Activated CD8-positive, alpha-beta memory T cell treated with anti-CD3 and anti-CD28 coated beads for 1 hour (primary cell): ENCODE measurements around the gene PRKG1.

Experiments
- DNase-seq, 2 donors: peaks; one replicate each; pipeline ENCODE4 v3.0.0-alpha.2; 2020; ENCODE audit warnings: low read depth in 1 of 2; ENCODE audit errors: extremely low read depth in 1 of 2

PRKG1 gene

DNA sequence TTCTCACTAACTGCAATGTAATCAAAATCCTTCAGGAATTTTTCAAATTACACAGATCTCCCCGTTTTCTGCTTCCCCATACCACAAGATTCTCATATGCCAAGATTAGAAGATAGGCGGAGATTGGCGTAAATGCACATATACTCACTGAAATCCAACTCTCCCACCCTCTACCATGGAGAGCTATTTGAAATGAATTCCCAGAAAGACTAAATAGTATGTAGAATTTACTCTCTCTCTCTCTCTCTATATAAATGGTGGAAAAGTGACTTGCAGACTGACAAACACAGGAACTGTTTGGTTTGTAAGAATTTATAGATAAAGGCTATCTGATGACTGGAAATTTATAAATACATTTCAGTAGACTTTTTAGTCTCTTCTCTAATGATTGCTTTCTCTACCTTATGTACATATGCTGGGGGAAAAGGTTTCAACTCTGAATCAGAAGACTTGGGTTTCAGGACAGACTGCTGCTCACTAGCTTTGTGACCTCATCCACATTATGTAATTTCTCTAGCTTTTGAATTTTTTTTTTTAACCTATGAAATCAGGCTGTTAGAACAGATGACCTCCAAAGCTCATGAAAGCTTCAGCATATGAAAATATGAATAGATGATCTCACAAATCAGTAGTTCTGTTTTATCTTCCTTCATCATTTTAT is 692.9 kb downstream of the PRKG1 start:
- no peak for DNase-seq

DNA sequence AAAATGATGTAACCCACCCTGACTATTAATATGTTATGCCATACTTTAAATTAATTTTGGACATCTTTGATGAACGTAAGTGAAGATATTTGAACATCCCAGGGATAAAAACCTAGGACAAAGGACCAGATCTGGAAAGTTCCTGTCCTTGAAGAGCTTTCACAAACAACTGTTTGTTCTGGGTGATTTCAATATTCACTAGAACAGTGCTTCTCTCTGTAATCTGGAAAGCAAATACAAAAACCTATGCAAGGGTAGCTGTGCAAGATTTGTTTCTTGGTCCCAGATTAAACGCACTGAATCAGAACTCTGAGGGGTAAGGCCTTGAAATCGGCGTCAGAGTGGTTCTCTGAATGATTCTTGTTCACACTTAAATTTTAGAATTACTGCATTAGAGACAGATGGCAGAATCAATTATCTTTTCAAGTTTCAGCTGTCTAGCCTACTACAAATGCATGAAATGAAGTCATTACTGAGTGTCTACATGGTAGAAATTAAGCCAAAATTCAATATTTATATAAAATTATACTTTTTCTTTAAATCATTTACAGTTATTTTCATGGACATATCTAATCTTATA is 694.7 kb downstream of the PRKG1 start:
- no peak for DNase-seq

DNA sequence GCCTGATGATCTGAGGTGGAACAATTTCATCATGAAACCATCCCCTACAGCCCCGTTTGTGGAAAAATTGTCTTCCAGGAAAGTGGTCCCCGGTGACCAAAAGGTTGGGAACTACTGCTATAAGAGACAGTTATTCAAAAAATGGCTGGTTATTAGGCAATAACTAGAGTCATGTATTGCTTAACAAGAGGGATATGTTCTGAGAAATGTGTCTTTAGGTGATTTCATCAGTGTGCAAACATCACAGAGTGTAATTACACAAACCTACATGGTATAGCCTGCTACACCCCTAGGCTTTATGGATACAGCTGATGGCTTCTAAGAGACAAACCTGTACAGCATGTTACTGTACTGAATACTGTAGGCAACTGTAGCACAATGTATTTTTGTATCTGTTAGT is 696.4 kb downstream of the PRKG1 start:
- DNase-seq, result no peak

DNA sequence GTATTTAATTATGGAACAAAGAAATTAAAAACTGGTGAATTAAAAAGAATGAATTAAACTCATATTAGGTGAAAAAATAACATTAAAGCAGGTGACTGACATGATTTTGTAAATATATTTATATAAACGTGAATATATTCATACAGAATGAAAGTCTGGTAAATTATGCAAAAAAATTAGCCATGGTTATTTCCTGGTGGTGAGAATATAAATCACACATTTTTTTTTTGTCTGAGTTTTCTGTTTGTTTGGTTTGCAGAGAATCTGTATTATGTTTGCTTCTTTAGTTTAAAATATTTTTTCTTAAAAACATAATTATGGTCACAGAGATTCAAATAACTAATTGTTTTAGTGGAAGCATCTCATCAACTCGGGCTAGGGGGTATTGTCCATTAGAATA is 698.1 kb downstream of the PRKG1 start:
- DNase-seq, result no peak

DNA sequence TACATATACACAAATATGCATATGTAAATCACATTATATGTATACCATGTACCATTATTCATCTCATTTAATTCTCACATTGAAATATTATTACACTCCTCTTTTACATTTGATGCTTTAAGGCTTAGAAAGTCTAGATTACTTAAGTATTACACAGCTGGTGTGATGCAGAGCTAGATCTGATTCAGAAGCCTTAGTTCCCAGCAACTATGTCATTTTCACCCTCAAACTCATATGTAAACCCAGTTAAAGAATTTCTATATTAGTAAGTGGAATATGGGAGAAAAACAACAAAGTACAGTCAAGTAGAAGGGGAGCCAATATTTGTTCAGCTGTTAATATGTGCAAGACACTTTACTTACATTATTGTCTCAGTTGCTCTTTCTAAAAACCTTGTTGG is 699.4 kb downstream of the PRKG1 start:
- no peak for DNase-seq

DNA sequence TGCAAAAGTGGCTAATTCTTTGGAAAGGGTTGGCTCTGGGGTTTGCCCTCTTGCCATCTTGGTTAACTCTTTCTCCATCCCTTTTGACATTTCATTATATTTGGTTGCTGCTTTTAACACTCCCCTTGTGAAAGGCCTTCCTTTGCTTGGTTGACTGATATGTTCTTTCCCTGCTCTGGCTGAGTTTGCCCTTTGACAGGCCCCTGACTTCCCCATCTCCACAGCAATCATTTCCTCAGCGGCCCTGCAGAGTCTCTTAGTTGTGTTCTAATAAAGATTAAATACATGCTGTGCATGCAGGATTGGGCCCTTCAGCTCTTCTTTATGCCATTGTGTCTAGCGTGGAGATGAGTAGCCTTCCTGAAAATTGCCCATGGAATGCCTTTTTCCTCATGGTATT is 709.7 kb downstream of the PRKG1 start:
- DNase-seq, result no peak

DNA sequence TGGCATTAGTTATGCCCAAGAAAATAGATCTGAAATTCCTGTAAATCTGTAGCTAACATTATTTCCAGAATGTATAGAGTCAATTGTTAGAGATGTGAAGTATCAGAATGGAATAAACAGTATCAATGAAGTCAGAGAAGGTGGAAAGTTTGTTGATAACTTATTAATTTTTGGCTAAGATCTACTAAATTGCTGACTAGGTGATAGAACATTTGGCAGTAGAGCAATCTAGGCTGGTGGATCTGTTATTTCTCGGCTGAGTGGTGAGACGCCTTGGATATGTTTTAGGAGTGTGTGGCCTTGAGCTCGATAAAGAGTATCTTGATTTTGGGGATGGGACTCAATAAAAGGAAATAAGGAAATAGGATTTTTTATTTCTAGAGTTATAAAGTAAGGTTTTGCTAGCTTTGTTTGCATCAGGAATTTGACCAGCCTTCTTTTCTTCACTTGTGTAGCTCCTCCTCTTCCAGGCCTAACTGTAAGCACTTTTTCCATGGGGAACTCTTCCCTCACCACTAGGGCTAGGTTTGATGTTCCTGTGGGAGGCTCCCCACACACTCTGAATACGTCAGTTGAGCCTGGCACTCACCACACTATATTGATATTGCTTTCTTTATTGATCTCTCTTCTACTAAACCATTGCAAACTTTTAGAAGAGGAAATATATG is 711.9 kb downstream of the PRKG1 start:
- DNase-seq, result no peak

DNA sequence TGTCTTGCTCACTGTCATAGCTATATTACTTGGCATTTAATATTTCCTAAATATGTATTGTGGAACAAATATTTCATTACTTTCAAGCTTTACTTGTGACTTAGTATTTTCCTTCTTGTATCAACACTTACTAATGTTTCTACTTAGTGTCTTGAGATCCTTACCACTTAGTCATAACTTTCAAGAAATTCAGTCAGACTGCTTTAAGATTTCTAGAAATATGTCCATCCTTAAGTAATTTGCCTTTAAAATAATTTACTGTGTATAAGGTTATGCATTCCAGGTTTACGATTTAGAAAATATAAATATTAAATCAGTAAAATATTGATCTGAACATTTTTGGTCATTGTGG is 712.4 kb downstream of the PRKG1 start:
- DNase-seq, result no peak

DNA sequence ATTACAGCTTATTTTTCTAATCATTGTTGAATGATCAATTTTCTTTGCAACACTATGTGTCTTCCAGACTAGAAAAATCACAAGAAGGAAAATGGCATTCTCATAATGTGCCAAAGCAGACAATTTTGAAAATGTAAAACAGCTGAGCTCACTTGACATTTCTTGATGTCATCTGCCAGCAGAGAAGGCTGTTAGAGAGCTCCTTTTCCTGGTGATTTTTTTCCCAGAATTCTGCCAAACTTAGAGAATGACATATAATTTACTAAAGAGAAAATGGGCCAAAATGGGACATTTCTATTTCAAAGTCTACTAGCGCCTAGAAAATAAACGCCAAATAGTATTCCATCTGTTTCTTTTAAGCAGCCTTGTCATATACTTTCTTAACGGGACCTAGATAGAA is 714.0 kb downstream of the PRKG1 start:
- DNase-seq, result no peak

DNA sequence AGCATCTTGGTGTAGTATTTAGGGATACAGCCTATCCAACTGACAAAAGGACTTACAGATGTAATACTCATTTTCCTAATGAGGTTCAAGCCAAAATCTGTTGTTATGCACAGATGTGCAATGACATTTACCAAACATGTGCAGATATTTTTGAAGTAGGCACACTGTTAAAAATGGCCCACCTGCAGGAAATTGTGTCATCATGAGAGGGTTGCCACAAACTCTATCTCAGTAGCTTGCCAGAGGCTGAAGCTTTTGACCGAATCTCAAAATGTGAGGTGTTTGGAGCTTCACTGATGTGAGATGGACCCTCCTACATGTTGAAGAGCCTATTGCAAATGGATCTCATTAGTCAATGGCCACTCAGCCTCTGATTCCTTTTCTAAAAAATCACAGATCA is 714.8 kb downstream of the PRKG1 start:
- DNase-seq, result no peak

DNA sequence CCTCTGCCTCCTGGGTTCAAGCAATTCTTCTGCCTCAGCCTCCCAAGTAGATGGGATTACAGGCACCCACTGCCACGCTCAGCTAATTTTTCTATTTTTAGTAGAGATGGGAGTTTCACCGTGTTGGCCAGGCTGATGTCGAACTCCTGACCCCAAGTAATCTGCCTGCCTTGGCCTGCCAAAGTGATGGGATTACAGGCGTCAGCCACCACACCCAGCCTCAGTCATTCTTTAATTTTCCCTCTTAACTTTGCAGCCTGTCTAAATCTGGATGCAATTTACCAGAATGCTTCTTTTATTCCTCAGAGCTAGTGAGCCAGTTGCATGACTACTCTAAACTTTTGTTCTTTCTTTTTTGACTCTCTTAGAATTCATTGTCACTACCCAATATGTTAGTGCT is 715.6 kb downstream of the PRKG1 start:
- no peak for DNase-seq

DNA sequence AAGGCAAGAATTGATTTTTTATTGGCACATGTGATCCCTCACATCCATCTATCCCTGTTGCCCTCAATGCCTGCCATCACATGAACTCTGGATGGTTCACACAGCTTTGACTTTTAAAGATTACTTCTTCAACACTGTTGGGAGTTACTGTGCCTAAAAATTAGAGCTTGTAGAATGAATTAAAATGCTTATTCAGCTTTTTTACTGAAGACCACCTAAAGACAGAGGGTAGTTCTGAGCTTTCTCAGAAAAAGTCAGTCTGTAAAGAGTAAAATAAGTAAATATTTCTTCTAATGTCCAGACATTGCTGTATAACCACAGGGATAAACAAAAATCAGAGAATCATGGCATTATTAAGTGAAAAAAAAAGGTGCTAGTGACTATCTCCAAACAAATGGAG is 718.4 kb downstream of the PRKG1 start:
- DNase-seq, result no peak

DNA sequence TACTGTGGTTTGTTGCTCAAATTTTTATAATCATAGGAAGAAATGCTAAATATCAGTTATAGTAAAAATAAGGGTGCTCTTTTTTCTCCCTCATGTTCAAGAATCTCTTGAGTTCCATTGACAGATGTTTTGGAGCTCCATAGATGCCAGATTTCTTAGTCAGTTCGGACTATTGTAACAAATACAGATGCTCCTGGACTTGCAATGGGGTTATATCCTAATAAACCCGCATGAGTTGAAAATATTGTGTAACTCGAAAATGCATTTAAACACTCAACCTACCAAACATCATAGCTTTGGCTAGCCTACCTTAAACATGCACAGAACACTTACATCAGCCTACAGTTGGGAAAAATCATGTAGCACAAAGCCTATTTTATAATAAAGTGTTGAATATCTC is 725.8 kb downstream of the PRKG1 start:
- DNase-seq, result no peak

DNA sequence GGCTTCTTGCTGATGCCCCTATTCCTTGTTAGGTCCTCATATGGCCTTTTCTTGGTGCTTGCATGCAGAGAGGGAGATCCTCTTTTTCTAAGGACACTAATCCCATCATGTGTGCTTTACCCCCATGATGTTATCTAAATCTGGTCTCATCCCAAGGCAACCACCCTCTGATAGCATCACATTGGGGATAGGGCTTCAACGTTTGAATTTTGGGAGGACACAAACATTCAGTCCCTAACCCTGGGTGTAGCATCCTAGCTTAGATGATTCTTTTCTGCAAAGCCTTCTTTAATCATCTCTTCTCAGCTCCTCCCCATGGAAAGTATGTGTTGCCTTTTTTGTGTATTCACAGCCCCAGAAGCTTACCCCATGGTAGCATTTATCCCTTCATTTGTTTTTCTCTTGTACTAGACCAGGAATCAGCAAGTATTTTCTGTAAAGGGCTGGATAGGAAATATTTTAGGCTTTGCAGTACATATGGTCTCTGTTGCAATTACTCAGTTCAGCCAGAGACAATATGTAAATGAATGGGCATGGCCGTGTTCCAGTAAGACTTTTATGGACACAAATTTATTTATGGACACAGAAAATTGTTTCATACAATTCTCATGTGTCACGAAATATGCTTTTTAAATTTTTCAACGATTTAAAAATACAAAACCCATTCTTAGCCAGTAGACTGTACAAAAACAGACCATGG is 726.6 kb downstream of the PRKG1 start:
- no peak for DNase-seq

DNA sequence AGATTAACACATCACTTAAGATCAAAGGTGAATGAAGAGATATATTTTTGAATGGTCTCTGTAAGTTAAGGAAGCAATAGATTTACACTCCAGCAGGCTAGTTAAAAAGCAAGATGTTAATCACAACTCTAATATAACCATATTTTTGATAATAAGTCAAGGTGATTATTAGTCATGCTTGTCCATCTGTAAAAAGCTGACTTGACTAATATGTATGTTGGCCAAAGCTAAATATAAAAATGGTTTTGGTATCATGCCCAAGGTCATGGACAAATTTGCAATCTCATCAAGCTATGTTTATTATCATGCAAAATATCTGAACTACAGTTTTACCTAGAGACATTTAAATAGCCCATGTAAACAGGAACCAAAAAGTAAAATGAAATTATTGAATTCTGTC is 727.7 kb downstream of the PRKG1 start:
- DNase-seq, result no peak

DNA sequence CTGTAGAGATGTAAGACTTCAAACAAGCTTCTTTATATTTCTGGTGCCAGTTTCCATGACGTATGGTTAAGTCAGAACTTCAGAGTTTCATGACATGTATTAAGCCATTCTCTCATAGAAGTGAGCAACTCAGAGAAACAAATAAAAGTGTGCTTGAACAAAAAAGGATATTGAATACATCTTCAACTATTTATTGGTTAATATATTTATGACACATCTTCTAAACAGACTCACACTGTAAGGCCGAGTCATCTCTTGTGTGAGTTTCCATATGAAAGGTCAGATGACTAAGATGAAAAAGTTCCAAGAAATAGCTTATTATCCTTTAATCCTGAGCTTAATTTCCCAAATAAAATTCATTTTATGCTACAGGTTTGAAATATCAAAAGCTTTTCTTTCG is 730.6 kb downstream of the PRKG1 start:
- no peak for DNase-seq

DNA sequence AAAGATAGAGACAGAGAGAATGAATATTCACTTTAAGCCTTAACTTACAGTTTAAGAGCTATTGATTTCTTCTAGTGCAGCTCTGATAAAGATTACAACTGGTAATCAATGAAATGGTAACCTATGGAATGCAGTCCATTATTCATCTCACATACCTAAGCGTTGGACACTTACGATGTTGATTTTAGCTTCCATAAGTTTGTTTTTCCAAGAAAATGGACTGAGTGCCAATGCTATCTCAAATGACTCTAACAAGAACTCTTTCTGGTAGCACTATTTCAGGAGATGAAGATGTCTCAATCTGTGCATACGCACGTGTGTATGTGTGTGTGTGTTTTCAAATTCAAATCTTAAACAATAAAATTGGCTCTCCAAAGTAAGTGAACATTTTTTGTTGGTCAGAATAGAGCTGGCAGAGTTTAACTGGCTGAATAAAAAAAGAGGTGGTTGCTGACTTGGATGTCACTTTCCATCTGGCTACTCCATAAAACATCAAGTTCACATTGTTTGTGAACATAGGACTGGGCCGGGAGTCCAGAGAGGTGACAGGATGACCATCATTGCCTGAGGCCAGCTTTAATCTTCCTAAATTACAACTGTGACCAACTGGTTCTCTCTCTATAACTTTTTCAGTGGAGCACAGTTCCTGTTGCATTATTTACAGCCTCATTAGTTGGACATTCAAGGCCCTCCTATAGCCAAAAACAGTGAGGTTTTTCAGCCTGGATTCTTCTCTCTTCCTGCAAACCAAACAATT is 732.0 kb downstream of the PRKG1 start:
- DNase-seq, result no peak

DNA sequence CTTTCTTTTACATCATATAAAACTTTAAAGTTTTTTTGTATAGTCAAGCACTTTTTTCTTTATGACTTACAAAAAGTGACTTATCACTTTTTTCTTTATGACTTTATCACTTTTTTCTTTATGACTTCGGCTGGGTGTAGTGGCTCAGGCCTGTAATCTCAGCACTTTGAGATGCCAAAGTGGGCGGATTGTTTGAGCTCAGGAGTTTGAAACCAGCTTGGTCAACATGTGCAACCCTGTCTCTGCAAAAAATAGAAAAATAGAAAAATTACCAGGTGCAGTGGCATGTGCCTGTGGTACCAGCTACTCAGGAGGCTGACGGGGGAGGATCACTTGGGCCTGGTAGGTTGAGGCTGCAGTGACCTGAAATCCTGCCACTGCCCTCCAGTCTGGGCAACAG is 733.9 kb downstream of the PRKG1 start:
- DNase-seq, result no peak

DNA sequence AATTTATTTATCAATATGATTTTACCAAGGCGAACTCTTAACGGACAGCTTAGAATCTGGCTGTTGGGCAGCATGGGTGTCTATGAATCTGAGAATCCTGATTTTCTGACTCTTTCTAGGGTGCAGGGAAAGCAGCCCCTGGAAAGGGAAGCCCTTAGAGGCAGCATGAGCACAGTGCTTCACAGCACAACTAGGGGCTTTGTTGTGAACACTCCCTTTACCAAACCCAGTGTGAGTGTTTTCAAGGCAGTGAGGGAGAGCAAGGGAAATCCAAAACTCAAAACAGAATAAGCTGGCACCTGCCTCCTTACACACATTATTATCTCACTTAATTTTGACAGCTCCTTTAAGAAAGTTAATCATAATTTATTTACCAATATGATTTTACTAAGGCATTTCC is 741.4 kb downstream of the PRKG1 start:
- DNase-seq, result no peak

DNA sequence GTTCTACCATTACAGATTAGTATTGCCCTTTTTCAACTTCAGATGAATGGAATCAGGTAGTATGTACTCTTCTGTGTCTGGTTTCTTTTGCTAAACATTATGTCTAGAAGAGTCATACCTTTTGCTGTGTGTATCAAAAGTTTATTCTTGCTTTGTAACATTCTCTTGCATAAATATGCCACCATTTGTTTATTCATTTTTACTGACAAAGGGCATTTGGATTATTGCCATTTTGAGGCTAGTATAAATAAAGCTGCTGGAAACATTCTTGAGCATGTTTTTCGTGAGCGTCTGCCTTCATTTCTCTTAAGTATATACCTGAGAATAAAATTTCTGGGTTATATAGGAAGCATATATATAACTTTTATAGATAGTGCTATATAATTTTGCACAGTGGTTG is 746.8 kb downstream of the PRKG1 start:
- DNase-seq, result no peak

DNA sequence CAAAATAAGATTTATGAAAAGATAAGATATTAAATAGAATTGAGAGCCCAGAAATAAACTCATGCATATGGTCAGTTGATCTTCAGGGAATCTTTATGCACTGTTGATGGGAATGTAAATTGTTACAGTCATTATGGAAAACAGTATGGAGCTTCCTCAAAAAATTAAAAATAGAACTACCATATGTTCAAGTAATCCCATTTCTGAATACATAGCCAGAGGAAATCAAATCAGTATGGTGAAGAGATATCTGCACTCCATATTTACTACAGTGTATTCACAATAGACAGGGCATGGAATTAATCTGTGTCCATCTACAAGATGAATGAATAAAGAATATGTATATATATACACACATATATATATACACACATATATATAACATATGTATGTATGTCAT is 747.5 kb downstream of the PRKG1 start:
- no peak for DNase-seq
